Jurkat, Clone E6-1 (cell line): ENCODE measurements around the gene COX7A1.

Experiments used
- DNase-seq: peaks from one replicate; pipeline ENCODE4 v3.0.0-alpha.2; 2011; ENCODE audit warnings: low read depth, low spot score
- H3K4me3 ChIP-seq: 2 replicates; pipeline ENCODE4 v1.5.1; 2011; ENCODE audit warnings: mild to moderate bottlenecking, low read length, control low read depth, moderate library complexity

Gene COX7A1

GRCh38 chr19:36114721-36115452 lies 37.4 kb downstream of the COX7A1 start, which contains the start of gene POLR2I:
POLR2I (minus strand) TSS chr19:36114875; CDS start chr19:36114856, 19 bp downstream.
- H3K4me3 ChIP-seq = peak within 1 kb of the TSS; percentile 79
- DNase-seq = peak; percentile 99

- H3K4me3 ChIP-seq = peak overlapping the region; percentile 79
- DNase-seq = no peak
These were observed 38.1 kb downstream of the COX7A1 start for GRCh38 chr19:36113894-36114720.

GRCh38 chr19:36113425-36113824 lies 38.8 kb downstream of the COX7A1 start:
- DNase-seq = no peak
- H3K4me3 ChIP-seq = peak overlapping the region; percentile 79

- no peak for DNase-seq
- H3K4me3 ChIP-seq = no peak overlapping the region
These were observed 39.6 kb downstream of the COX7A1 start for GRCh38 chr19:36112678-36113077.

GRCh38 chr19:36111200-36111539 lies 41.1 kb downstream of the COX7A1 start:
- H3K4me3 ChIP-seq = no peak overlapping the region
- DNase-seq = no peak

GRCh38 chr19:36110487-36111199 lies 41.6 kb downstream of the COX7A1 start, which contains the start of gene OVOL3:
OVOL3 (plus strand) TSS chr19:36111143; CDS start chr19:36111203, 60 bp downstream.
- no peak for DNase-seq
- no peak within 1 kb of the TSS for H3K4me3 ChIP-seq

- no peak for DNase-seq
- no peak overlapping the region for H3K4me3 ChIP-seq
These were observed 43.6 kb downstream of the COX7A1 start for GRCh38 chr19:36108684-36109083.

GRCh38 chr19:36106991-36107390 lies 45.3 kb downstream of the COX7A1 start:
- DNase-seq = no peak
- H3K4me3 ChIP-seq = no peak overlapping the region

GRCh38 chr19:36106441-36106840 lies 45.8 kb downstream of the COX7A1 start:
- no peak overlapping the region for H3K4me3 ChIP-seq
- no peak for DNase-seq

GRCh38 chr19:36103842-36104552 lies 48.2 kb downstream of the COX7A1 start:
- H3K4me3 ChIP-seq = no peak overlapping the region
- DNase-seq = no peak

- no peak overlapping the region for H3K4me3 ChIP-seq
These were observed 49.1 kb downstream of the COX7A1 start for GRCh38 chr19:36103040-36103626.

GRCh38 chr19:36101550-36102327 lies 50.5 kb downstream of the COX7A1 start:
- DNase-seq = no peak

More at GRCh38 chr19:36103040-36103626, 49.1 kb downstream of the COX7A1 start:
- no peak for DNase-seq

More at GRCh38 chr19:36101550-36102327, 50.5 kb downstream of the COX7A1 start:
- no peak overlapping the region for H3K4me3 ChIP-seq
